PC-9 (cell line): ENCODE measurements around the gene MEF2B. TPM values are rescaled to one million over a fixed set of nuclear protein-coding genes. Genes with fewer than 3 reads are reported as not detected.

Experiments
- BruUV-seq: library from RNA; stranded (reverse); fragments of 400-500 nt; replicated peaks from 2 replicates; lab custom pipeline; 2021; lab: Mats Ljungman, UMichigan
- CTCF ChIA-PET: fragments of 300-600 bp; sonication (Branson Sonifier 250); formaldehyde crosslinking; loops from one replicate; lab custom pipeline; 2022; ENCODE audit warnings: antibody characterized with exemption; lab: Charles Lee
- POLR2A ChIA-PET: fragments of 300-600 bp; sonication (Branson Sonifier 250); formaldehyde crosslinking; loops from one replicate; lab custom pipeline; 2022; ENCODE audit warnings: antibody characterized with exemption; ENCODE audit not compliant: unreplicated experiment; lab: Charles Lee
- DNase-seq, 2 experiments: peaks; one replicate each; pipeline versions ENCODE4 v3.0.0 to v3.0.0-alpha.2; 2015 to 2022; ENCODE audit warnings: mixed read lengths in 1 of 2
- H2AFZ ChIP-seq: fragments of 200-600 bp; sonication (generic); 2 replicates; pipeline ENCODE4 v1.8.1; 2017; ENCODE audit warnings: antibody characterized with exemption
- H3F3A ChIP-seq: fragments of 200-600 bp; sonication (generic); 2 replicates; pipeline ENCODE4 v1.8.1; 2017; ENCODE audit warnings: antibody characterized with exemption, mild to moderate bottlenecking, low read depth; ENCODE audit not compliant: insufficient read depth
- H3K27ac ChIP-seq: fragments of 200-600 bp; sonication (generic); 2 replicates; pipeline ENCODE4 v1.6.1; 2016; ENCODE audit warnings: mixed run types
- H3K27me3 ChIP-seq: fragments of 200-600 bp; sonication (generic); 2 replicates; pipeline ENCODE4 v1.6.1; 2016; ENCODE audit warnings: low read depth, mixed run types; ENCODE audit not compliant: insufficient read depth
- H3K36me3 ChIP-seq: fragments of 200-600 bp; sonication (generic); 2 replicates; pipeline ENCODE4 v1.6.1; 2016; ENCODE audit warnings: low read depth, mixed run types
- H3K4me1 ChIP-seq: fragments of 200-600 bp; sonication (generic); replicated peaks from 2 replicates; pipeline ENCODE4 v1.6.1; 2016; ENCODE audit warnings: mixed run types; ENCODE audit not compliant: insufficient read depth
- H3K4me2 ChIP-seq: fragments of 200-600 bp; sonication (generic); 2 replicates; pipeline ENCODE4 v1.6.1; 2017; ENCODE audit warnings: mixed run types
- H3K4me3 ChIP-seq: fragments of 200-600 bp; sonication (generic); 2 replicates; pipeline ENCODE4 v1.6.1; 2016; ENCODE audit warnings: mixed run types
- H3K79me2 ChIP-seq: fragments of 200-600 bp; sonication (generic); 2 replicates; pipeline ENCODE4 v1.6.1; 2017; ENCODE audit warnings: low read depth, mixed run types
- H3K9me2 ChIP-seq: fragments of 200-600 bp; sonication (generic); 2 replicates; pipeline ENCODE4 v1.8.1; 2017; ENCODE audit warnings: mild to moderate bottlenecking; ENCODE audit not compliant: insufficient read depth
- H3K9me3 ChIP-seq: fragments of 200-600 bp; sonication (generic); 2 replicates; pipeline ENCODE4 v1.8.1; 2016; ENCODE audit warnings: low read depth; ENCODE audit not compliant: insufficient read depth
- H4K20me1 ChIP-seq: fragments of 200-600 bp; sonication (generic); 2 replicates; pipeline ENCODE4 v1.8.1; 2017; ENCODE audit not compliant: insufficient read depth
- EZH2 ChIP-seq: fragments of 200-600 bp; sonication (generic); IDR thresholded peaks from 2 replicates; pipeline ENCODE4 v1.8.0; 2017; ENCODE audit warnings: antibody characterized with exemption, low read depth
- intact Hi-C: fragments of 100-400 bp; cut with micrococcal nuclease; formaldehyde crosslinking; loops from one replicate; pipeline ENCODE4 v1.10.0; 2022; ENCODE audit not compliant: unreplicated experiment
- total RNA-seq: library from RNA; stranded (reverse); gene quantifications from 2 replicates; pipeline ENCODE4 v1.2.3, GENCODE V29; 2021
- TF ChIP-seq, protein P1 (sequence below): fragments of 200-600 bp; sonication (generic); conservative IDR thresholded peaks from 2 replicates; pipeline ENCODE4 v1.6.1; 2017; ENCODE audit warnings: mixed run types, antibody characterized with exemption, mild to moderate bottlenecking, moderate library complexity

The MEF2B gene
- total RNA-seq, 1 experiment from 2014 or later, result 1.8 TPM

DNA sequence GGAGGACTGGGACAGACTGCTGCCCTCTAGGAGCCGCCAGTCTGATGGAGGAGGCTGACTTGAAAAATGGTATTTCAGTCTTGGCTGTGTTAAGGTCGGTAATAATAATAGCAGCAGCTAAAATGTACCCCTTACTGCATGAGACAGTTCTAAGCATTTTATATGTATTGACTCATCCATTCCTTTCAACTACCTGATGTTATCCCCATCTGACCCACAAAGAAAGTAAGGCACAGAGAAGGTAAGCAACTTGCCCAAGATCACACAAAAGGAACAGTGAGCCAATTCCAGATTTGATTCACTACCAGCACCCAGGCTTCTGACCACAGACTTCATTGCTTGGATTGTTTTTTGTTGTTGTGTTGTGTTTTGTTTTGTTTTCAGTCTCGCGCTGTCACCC is 45.7 kb upstream of the MEF2B start:
- no TSS peak for BruUV-seq
- H3K27me3 ChIP-seq, result peaks cover 65% of the 10 kb centered on the region
- H3K4me3 ChIP-seq, result no peak overlapping the region
- no peak for DNase-seq
- H3K79me2 ChIP-seq, result no peaks in the 10 kb centered on the region
- no peaks in the 10 kb centered on the region for H3K36me3 ChIP-seq
- intact Hi-C loops, result no loop called here
- H3K27ac ChIP-seq, result no peak overlapping the region
- H3K4me2 ChIP-seq, result no peak overlapping the region
- ChIA-PET POLR2A (no interaction called here), CTCF (interaction anchor here (0.6 kb wide), 1 partner anchor 41 kb away, joined by 3 read pairs; no protein-coding TSS in a partner anchor)
- no peak for TF ChIP-seq EZH2
- TF ChIP-seq, protein P1, sequence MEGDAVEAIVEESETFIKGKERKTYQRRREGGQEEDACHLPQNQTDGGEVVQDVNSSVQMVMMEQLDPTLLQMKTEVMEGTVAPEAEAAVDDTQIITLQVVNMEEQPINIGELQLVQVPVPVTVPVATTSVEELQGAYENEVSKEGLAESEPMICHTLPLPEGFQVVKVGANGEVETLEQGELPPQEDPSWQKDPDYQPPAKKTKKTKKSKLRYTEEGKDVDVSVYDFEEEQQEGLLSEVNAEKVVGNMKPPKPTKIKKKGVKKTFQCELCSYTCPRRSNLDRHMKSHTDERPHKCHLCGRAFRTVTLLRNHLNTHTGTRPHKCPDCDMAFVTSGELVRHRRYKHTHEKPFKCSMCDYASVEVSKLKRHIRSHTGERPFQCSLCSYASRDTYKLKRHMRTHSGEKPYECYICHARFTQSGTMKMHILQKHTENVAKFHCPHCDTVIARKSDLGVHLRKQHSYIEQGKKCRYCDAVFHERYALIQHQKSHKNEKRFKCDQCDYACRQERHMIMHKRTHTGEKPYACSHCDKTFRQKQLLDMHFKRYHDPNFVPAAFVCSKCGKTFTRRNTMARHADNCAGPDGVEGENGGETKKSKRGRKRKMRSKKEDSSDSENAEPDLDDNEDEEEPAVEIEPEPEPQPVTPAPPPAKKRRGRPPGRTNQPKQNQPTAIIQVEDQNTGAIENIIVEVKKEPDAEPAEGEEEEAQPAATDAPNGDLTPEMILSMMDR, result no peak
- no peaks in the 10 kb centered on the region for H3K4me1 ChIP-seq
- H3K9me2 ChIP-seq, result no peaks in the 10 kb centered on the region
- H3F3A ChIP-seq, result no peaks in the 10 kb centered on the region; the same call in 1 of the 2 replicates
- no peak overlapping the region for H2AFZ ChIP-seq
- no peaks in the 10 kb centered on the region; the same call in 1 of the 2 replicates for H4K20me1 ChIP-seq
- no peaks in the 10 kb centered on the region for H3K9me3 ChIP-seq

DNA sequence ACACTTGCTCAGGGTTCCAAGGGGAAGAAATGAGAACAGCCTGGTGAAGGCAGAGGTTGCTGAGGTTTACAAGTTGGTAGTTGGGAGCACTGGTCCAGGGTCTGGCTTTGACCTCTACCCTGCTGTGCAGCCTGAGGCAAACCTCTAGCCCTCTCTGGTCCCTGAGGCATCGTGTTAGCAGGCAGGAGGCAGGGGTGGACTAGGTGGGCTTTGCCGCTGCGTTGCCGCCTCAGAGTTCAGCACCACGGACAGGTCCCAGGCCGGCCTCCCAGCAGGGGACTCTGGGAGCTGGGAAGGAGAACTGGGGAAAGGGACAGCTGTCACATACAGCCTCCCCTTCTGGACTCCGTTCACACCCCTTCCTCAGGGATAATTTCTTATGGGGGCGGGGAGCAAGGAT is 44.8 kb upstream of the MEF2B start:
- Histone ChIP-seq H3K27ac (no peak overlapping the region), H3K4me3 (no peak overlapping the region), H3K9me3 (no peaks in the 10 kb centered on the region), H3K4me1 (no peaks in the 10 kb centered on the region), H3K27me3 (peaks cover 62% of the 10 kb centered on the region), H4K20me1 (no peaks in the 10 kb centered on the region; the same call in 1 of the 2 replicates), H3F3A (no peaks in the 10 kb centered on the region; the same call in 1 of the 2 replicates), H3K79me2 (no peaks in the 10 kb centered on the region), H3K36me3 (no peaks in the 10 kb centered on the region), H3K4me2 (no peak overlapping the region), H3K9me2 (no peaks in the 10 kb centered on the region), H2AFZ (no peak overlapping the region)
- intact Hi-C loops, result no loop called here
- BruUV-seq, result no TSS peak
- ChIA-PET POLR2A (no interaction called here), CTCF (no interaction called here)
- peak in 1 of 2 experiments; percentile 48 for DNase-seq
- TF ChIP-seq EZH2, result no peak
- TF ChIP-seq, protein P1, result no peak

DNA sequence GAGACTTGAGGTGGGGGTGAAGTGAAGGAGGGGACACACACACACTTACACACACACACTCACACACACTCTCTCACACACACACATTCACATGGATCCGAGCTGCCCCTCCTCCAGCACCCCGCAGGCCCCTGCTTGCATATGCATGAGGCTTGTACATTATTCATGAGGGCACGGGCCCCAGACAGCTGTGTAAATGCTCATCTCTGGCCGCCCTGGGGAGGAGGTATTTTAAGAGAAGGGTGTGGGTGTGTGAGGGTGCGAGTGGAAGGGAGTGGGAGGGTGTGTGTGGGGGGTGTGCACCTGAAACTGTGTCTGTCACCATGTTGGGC is 44.1 kb upstream of the MEF2B start:
- H3K4me3 ChIP-seq, result no peak overlapping the region
- no peaks in the 10 kb centered on the region for H3K9me2 ChIP-seq
- no peaks in the 10 kb centered on the region for H3K4me1 ChIP-seq
- no peak overlapping the region for H3K27ac ChIP-seq
- intact Hi-C loops, result no loop called here
- H3K27me3 ChIP-seq, result peaks cover 54% of the 10 kb centered on the region
- H3K9me3 ChIP-seq, result no peaks in the 10 kb centered on the region
- ChIA-PET CTCF (no interaction called here), POLR2A (no interaction called here)
- no peaks in the 10 kb centered on the region for H3K79me2 ChIP-seq
- H4K20me1 ChIP-seq, result no peaks in the 10 kb centered on the region; the same call in 1 of the 2 replicates
- no peak for DNase-seq
- H3K36me3 ChIP-seq, result no peaks in the 10 kb centered on the region
- no TSS peak for BruUV-seq
- H3K4me2 ChIP-seq, result no peak overlapping the region
- H3F3A ChIP-seq, result no peaks in the 10 kb centered on the region; the same call in 1 of the 2 replicates
- no peak for TF ChIP-seq EZH2
- TF ChIP-seq, protein P1, result no peak
- H2AFZ ChIP-seq, result no peak overlapping the region
